Stimulated activated CD4-positive, alpha-beta T cell treated with anti-CD3 and anti-CD28 coated beads, Interleukin-15, amount 100 ng/mL, for 1 hour (primary cell): ENCODE measurements around the gene XPO5.

Experiments
- DNase-seq, 2 donors: peaks; one replicate each; pipeline ENCODE4 v3.0.0-alpha.2; 2020; ENCODE audit warnings: low read depth in 1 of 2, low spot score in 1 of 2

XPO5 gene

GRCh38 chr6:43517505-43518357, 58.1 kb downstream of the XPO5 start:
- DNase-seq = no peak

GRCh38 chr6:43516697-43517504, 58.9 kb downstream of the XPO5 start, which contains the start of the genes POLR1C and YIPF3:
POLR1C (plus strand) TSS chr6:43517089; CDS start chr6:43517110, 21 bp downstream.
YIPF3 (minus strand) TSS chr6:43516926; CDS start chr6:43516807, 119 bp downstream.
- DNase-seq = peak; percentile 89 to 90

GRCh38 chr6:43516367-43516696, 59.5 kb downstream of the XPO5 start:
- DNase-seq = no peak

- DNase-seq = no peak
These were observed 60.0 kb downstream of the XPO5 start for GRCh38 chr6:43515808-43516207.

- DNase-seq = no peak
These were observed 63.9 kb downstream of the XPO5 start for GRCh38 chr6:43511824-43512415.

GRCh38 chr6:43510827-43511163, 65.0 kb downstream of the XPO5 start:
- DNase-seq = no peak

GRCh38 chr6:43509984-43510826, 65.6 kb downstream of the XPO5 start, which contains the start of gene LRRC73:
LRRC73 (minus strand) TSS chr6:43510346; CDS start chr6:43509785, 561 bp downstream.
- peak; percentile 55 to 72 for DNase-seq

GRCh38 chr6:43509142-43509983, 66.5 kb downstream of the XPO5 start:
- DNase-seq = no peak

- DNase-seq = no peak
These were observed 67.2 kb downstream of the XPO5 start for GRCh38 chr6:43508481-43509141.

- peak; percentile 55 to 59 for DNase-seq
These were observed 69.0 kb downstream of the XPO5 start for GRCh38 chr6:43506667-43507471.

GRCh38 chr6:43506171-43506570, 69.7 kb downstream of the XPO5 start:
- no peak for DNase-seq

- DNase-seq = no peak
These were observed 70.1 kb downstream of the XPO5 start for GRCh38 chr6:43505718-43506117.

- no peak for DNase-seq
These were observed 70.9 kb downstream of the XPO5 start for GRCh38 chr6:43504756-43505593.

- no peak for DNase-seq
These were observed 72.4 kb downstream of the XPO5 start for GRCh38 chr6:43503443-43503842.

- no peak for DNase-seq
These were observed 73.2 kb downstream of the XPO5 start for GRCh38 chr6:43502666-43503065.

- no peak for DNase-seq
These were observed 74.9 kb downstream of the XPO5 start for GRCh38 chr6:43500921-43501320.

- DNase-seq = no peak
These were observed 76.6 kb downstream of the XPO5 start for GRCh38 chr6:43499028-43499815.
